Measurements from ENCODE around the gene GNAQ.

- no peak for TF ChIP-seq ZNF232 (CRISPR knock-in tag; IDR thresholded peaks at IDR 0.05; ENCODE audit: borderline replicate concordance)
- TF ChIP-seq SIN3B (IDR thresholded peaks at IDR 0.05; ENCODE audit: low read length): no peak
- no peak for TF ChIP-seq ZNF274 (CRISPR knock-in tag; IDR thresholded peaks at IDR 0.05)
Measured at GRCh38 chr9:77848404-77848803, 183.2 kb downstream of the GNAQ start.

Data from HepG2 (cell line).